Astrocyte (in vitro differentiated cells and primary cell): ENCODE measurements around the gene RANBP1. TPM values are rescaled to one million over a fixed set of nuclear protein-coding genes. Genes with fewer than 3 reads are reported as not detected.

Source experiments
- DNase-seq: peaks from one replicate; pipeline ENCODE4 v3.0.0-alpha.2; 2010; ENCODE audit warnings: low read depth
- FAIRE-seq: peaks from 2 replicates; lab custom pipeline; 2011; peaks lifted over from hg19 to GRCh38; lab: Jason Lieb, UNC
- H2AFZ ChIP-seq: 2 replicates; pipeline ENCODE4 v1.6.0; 2012; ENCODE audit warnings: low read depth, low read length, inconsistent platforms
- H3K27ac ChIP-seq: 2 replicates; pipeline ENCODE4 v1.5.1; 2011; ENCODE audit warnings: low read depth, low read length, inconsistent platforms
- H3K27me3 ChIP-seq: 2 replicates; pipeline ENCODE4 v1.6.0; 2011; ENCODE audit warnings: low read length, inconsistent platforms; ENCODE audit not compliant: insufficient read depth
- H3K36me3 ChIP-seq: 2 replicates; pipeline ENCODE4 v1.5.1; 2011; ENCODE audit warnings: low read length, inconsistent platforms; ENCODE audit not compliant: insufficient read depth
- H3K4me1 ChIP-seq: 2 replicates; pipeline ENCODE4 v1.5.1; 2011; ENCODE audit warnings: low read length, inconsistent platforms; ENCODE audit not compliant: insufficient read depth
- H3K4me2 ChIP-seq: 2 replicates; pipeline ENCODE4 v1.6.0; 2012; ENCODE audit warnings: low read length, inconsistent platforms
- H3K4me3 ChIP-seq: 2 replicates; pipeline ENCODE4 v1.5.1; 2011; ENCODE audit warnings: low read depth, mild to moderate bottlenecking, low read length, inconsistent platforms; ENCODE audit not compliant: insufficient read depth
- H3K79me2 ChIP-seq: 2 replicates; pipeline ENCODE4 v1.6.0; 2012; ENCODE audit warnings: mild to moderate bottlenecking, low read length, inconsistent platforms; ENCODE audit not compliant: insufficient read depth
- H3K9ac ChIP-seq: 2 replicates; pipeline ENCODE4 v1.6.0; 2012; ENCODE audit warnings: mild to moderate bottlenecking, low read length, inconsistent platforms
- H3K9me3 ChIP-seq: 2 replicates; pipeline ENCODE4 v1.5.1; 2012; ENCODE audit warnings: low read depth, mild to moderate bottlenecking, low read length, inconsistent platforms; ENCODE audit not compliant: insufficient read depth
- H4K20me1 ChIP-seq: 2 replicates; pipeline ENCODE4 v1.6.0; 2012; ENCODE audit warnings: low read length, inconsistent platforms; ENCODE audit not compliant: insufficient read depth
- H3K27ac Mint-ChIP-seq: one replicate; pipeline ENCODE4 v1.8.0; 2021; ENCODE audit warnings: mild to moderate bottlenecking, mixed read lengths; ENCODE audit not compliant: unreplicated experiment
- H3K27me3 Mint-ChIP-seq: one replicate; pipeline ENCODE4 v1.8.0; 2021; ENCODE audit warnings: low read depth, mixed read lengths; ENCODE audit not compliant: unreplicated experiment
- H3K36me3 Mint-ChIP-seq: one replicate; pipeline ENCODE4 v1.8.0; 2021; ENCODE audit warnings: low read depth, mixed read lengths; ENCODE audit not compliant: unreplicated experiment
- H3K4me1 Mint-ChIP-seq: one replicate; pipeline ENCODE4 v1.8.0; 2021; ENCODE audit warnings: low read depth, mixed read lengths; ENCODE audit not compliant: unreplicated experiment
- H3K4me3 Mint-ChIP-seq: one replicate; pipeline ENCODE4 v1.8.0; 2021; ENCODE audit warnings: mild to moderate bottlenecking, moderate library complexity, mixed read lengths; ENCODE audit not compliant: unreplicated experiment
- H3K9me3 Mint-ChIP-seq: one replicate; pipeline ENCODE4 v1.8.0; 2021; ENCODE audit warnings: mild to moderate bottlenecking, mixed read lengths; ENCODE audit not compliant: unreplicated experiment
- CTCF ChIP-seq: IDR thresholded peaks from 2 replicates; pipeline ENCODE4 v1.5.1; 2011; ENCODE audit warnings: low read depth, mild to moderate bottlenecking, inconsistent platforms, low read length, moderate library complexity; ENCODE audit not compliant: insufficient read depth
- EZH2 ChIP-seq: IDR thresholded peaks from 2 replicates; pipeline ENCODE4 v1.6.1; 2012; ENCODE audit warnings: mild to moderate bottlenecking, low read length, inconsistent platforms; ENCODE audit not compliant: insufficient read depth
- total RNA-seq: library from RNA; stranded (reverse); gene quantifications from 2 replicates; pipeline ENCODE4 v1.2.1, GENCODE V29; 2021

Gene RANBP1
- total RNA-seq, 1 donor from 2014 or later = 164 TPM

DNA sequence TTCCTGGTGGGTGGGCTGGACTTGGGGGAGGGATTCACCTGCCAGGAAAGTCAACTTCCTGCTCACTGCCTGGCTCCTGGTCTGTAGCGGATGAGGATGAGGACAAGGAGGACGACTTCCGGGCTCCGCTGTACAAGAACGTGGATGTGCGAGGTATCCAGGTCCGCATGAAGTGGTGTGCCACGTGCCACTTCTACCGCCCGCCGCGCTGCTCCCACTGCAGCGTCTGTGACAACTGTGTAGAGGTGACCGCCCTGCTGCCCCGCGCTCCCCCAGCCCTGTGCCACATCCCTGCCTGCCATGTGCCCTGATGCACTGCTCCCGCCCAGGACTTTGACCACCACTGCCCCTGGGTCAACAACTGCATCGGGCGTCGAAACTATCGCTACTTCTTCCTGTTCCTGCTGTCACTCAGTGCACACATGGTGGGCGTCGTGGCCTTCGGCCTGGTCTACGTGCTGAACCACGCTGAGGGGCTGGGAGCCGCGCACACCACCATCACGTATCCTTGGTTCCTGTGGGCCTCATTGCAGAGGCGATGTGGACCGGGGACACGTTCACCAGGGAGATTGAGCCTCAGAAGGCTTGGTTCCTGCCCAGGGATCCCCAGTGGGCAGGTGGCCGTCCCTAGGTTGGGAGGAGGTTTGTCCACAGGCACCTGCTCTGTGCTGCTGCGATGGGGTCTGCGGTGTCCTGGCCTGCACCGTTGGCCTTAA, 23.6 kb downstream of the RANBP1 start:
- peak overlapping the region; percentile 41 for H3K4me3 Mint-ChIP-seq
- no peak for FAIRE-seq
- H3K27me3 Mint-ChIP-seq = no peaks in the 10 kb centered on the region
- Histone ChIP-seq H3K27ac (no peak overlapping the region), H3K4me2 (no peak overlapping the region), H3K36me3 (no peaks in the 10 kb centered on the region), H3K4me3 (no peak overlapping the region), H2AFZ (no peak overlapping the region), H4K20me1 (peaks cover 61% of the 10 kb centered on the region), H3K79me2 (peaks cover 65% of the 10 kb centered on the region), H3K4me1 (peaks cover 27% of the 10 kb centered on the region), H3K9ac (no peak overlapping the region), H3K27me3 (no peaks in the 10 kb centered on the region), H3K9me3 (no peaks in the 10 kb centered on the region)
- H3K27ac Mint-ChIP-seq = peak overlapping the region; percentile 47
- H3K9me3 Mint-ChIP-seq = no peaks in the 10 kb centered on the region
- H3K36me3 Mint-ChIP-seq = peaks cover 7% of the 10 kb centered on the region
- H3K4me1 Mint-ChIP-seq = peaks cover 20% of the 10 kb centered on the region
- TF ChIP-seq CTCF = no peak
- TF ChIP-seq EZH2 = no peak
- no peak for DNase-seq

- Histone ChIP-seq H3K9me3 (no peaks in the 10 kb centered on the region), H3K27ac (no peak overlapping the region), H3K27me3 (no peaks in the 10 kb centered on the region), H3K79me2 (peaks cover 59% of the 10 kb centered on the region), H4K20me1 (peaks cover 56% of the 10 kb centered on the region), H3K4me3 (no peak overlapping the region), H3K4me2 (no peak overlapping the region), H3K36me3 (no peaks in the 10 kb centered on the region), H3K4me1 (peaks cover 27% of the 10 kb centered on the region), H2AFZ (no peak overlapping the region), H3K9ac (no peak overlapping the region)
- DNase-seq (no peak), FAIRE-seq (no peak)
- Mint-ChIP-seq H3K4me1 (peaks cover 20% of the 10 kb centered on the region), H3K27ac (no peak overlapping the region), H3K4me3 (no peak overlapping the region), H3K36me3 (peaks cover 7% of the 10 kb centered on the region), H3K27me3 (no peaks in the 10 kb centered on the region), H3K9me3 (no peaks in the 10 kb centered on the region)
- TF ChIP-seq CTCF (no peak), EZH2 (no peak)
These were observed 24.2 kb downstream of the RANBP1 start for GRCh38 chr22:20140107-20140445.

- TF ChIP-seq EZH2 (no peak), CTCF (no peak)
- no peak overlapping the region for H3K9ac ChIP-seq
- peaks cover 55% of the 10 kb centered on the region for H3K79me2 ChIP-seq
- H4K20me1 ChIP-seq = peaks cover 51% of the 10 kb centered on the region
- no peak overlapping the region for H2AFZ ChIP-seq
- no peak for FAIRE-seq
- no peaks in the 10 kb centered on the region for H3K36me3 ChIP-seq
- no peak overlapping the region for H3K27ac ChIP-seq
- peaks cover 27% of the 10 kb centered on the region for H3K4me1 ChIP-seq
- H3K9me3 ChIP-seq = no peaks in the 10 kb centered on the region
- no peaks in the 10 kb centered on the region for H3K27me3 ChIP-seq
- Mint-ChIP-seq H3K27ac (no peak overlapping the region), H3K4me3 (no peak overlapping the region), H3K4me1 (peaks cover 20% of the 10 kb centered on the region), H3K36me3 (peaks cover 7% of the 10 kb centered on the region), H3K27me3 (no peaks in the 10 kb centered on the region), H3K9me3 (no peaks in the 10 kb centered on the region)
- no peak for DNase-seq
- no peak overlapping the region for H3K4me2 ChIP-seq
- H3K4me3 ChIP-seq = no peak overlapping the region
These were observed 24.6 kb downstream of the RANBP1 start for GRCh38 chr22:20140521-20140964.
